HG02973 (cell line): ENCODE results near the gene GDI1.
A peak's percentile ranks its signal among the peaks of the same experiment; 100 is the strongest.
"Not testable (repeated sequence)": the region's sequence is repeated elsewhere in the genome, so short reads cannot be mapped to it uniquely, and the experiment has no call there.

ENCODE experiments used
- ATAC-seq: cut with Tn5 transposase; IDR thresholded peaks from one replicate; pipeline ENCODE4 v1.9.1; 2021; ENCODE audit warnings: moderate library complexity; ENCODE audit not compliant: unreplicated experiment

The GDI1 gene

GRCh38 chrX:154436983-154437752 lies at the start of gene GDI1:
Gene GDI1 (plus strand): TSS chrX:154437154. CDS start chrX:154437255, 101 bp downstream.
- ATAC-seq, result no peak

GRCh38 chrX:154388094-154388493 lies 48.9 kb upstream of the GDI1 start:
- ATAC-seq, result not testable (repeated sequence)

DNA sequence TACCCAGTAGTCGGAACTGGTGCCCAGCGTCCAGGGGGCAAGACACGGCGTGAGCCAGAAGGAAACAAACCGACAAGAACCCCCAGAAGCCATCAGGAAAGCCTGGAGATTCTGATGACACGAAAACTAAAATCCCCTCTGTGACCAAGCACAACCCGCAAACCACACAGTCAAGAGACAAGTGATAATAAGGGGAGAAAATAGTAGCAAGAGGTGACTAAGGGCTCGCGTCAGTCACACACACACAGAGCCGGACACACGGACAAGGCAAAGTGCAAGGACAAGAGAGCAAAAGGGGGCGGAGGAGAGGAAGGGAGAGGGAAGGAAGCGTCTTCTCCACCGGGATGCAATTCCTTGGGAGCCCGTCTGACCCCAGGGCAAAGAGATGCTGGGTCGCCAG lies 48.3 kb upstream of the GDI1 start:
- ATAC-seq, result not testable (repeated sequence)

- ATAC-seq, result peak; percentile 68
Observed at GRCh38 chrX:154389812-154390747, 46.9 kb upstream of the GDI1 start.

- not testable (repeated sequence) for ATAC-seq
Observed at GRCh38 chrX:154396363-154396762, 40.6 kb upstream of the GDI1 start.

DNA sequence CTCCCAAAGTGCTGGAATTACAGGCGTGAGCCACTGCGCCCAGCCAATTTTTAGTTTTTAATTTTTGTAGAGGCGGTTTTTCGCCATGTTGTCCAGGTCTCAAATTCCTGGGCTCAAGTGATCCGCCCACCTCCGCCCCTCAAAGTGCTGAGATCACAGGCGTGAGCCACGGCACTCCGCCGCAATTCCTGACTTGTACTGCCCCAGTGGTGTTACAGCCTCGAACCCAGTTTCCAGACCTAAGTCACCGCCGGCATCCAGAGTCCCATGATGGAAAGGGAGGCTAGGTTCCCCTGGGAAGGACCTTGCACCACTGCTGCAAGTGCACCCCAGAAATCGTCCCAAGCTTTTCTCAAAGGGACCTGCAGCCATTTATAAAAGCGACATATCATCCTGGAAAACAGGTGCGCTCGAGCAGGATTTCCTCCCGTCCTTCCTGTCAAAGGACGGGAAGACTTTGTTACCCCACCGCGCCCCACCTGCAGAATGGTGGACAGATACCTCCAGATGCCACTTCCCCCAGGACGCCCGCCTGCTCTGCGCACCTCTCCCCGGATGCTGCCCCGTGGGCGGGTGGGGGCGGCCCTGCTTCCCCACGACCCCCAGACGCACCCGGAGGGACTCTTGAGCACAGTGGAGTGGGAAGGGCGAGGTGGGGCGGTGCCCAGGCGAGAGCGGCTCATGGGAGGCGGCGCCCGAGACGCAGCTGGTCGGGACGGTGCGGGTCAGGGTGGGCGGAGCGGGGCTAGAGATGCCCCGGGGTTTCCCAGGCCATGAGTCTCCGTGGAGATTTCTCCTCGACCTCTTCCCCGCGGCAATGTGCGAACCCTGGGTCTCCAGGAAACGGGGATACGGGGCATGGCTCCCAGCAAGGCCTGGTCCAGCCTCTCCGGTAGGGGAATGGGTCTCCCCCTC lies 39.7 kb upstream of the GDI1 start:
- ATAC-seq, result peak; percentile 40

DNA sequence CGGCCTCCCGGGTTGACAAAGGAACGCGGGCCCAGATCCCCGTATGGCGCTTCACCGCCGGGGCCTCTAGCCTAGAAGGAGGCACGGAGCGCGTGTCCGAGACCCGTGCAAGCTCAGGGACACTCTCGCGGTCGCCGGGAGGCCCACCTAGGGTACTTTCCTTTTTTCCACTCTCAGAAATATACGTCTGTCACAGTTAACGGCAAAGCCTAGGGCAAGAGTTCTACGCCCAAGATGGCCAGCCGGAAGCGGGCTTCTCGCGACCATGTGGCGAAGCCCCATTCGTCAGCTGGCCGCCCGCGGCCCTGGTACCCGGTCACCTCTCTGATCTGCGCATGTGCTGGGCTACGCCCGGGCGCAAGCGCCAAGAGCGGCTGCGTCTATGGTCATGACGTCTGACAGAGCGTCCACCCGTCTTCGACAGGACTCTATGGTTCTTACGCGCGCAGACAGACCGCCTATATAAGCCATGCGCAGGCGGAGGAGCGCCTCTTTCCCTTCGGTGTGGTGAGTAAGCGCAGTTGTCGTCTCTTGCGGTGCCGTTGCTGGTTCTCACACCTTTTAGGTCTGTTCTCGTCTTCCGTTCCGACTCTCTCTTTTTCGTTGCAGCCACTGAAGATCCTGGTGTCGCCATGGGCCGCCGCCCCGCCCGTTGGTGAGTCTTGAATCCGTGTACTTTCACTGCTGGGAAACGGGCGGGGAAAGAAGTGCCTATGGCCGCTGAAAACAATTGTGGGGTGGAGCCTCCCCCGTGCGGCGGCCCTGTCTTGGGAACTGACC lies 38.9 kb upstream of the GDI1 start, which contains the start of gene RPL10:
TSS of gene RPL10 (plus strand) at position 490 of the 780 bp plus-strand sequence. CDS start at position 633, 143 bp downstream.
- ATAC-seq, result peak; percentile 67

- peak; percentile 19 for ATAC-seq
Observed at GRCh38 chrX:154398668-154399526, 38.1 kb upstream of the GDI1 start.

DNA sequence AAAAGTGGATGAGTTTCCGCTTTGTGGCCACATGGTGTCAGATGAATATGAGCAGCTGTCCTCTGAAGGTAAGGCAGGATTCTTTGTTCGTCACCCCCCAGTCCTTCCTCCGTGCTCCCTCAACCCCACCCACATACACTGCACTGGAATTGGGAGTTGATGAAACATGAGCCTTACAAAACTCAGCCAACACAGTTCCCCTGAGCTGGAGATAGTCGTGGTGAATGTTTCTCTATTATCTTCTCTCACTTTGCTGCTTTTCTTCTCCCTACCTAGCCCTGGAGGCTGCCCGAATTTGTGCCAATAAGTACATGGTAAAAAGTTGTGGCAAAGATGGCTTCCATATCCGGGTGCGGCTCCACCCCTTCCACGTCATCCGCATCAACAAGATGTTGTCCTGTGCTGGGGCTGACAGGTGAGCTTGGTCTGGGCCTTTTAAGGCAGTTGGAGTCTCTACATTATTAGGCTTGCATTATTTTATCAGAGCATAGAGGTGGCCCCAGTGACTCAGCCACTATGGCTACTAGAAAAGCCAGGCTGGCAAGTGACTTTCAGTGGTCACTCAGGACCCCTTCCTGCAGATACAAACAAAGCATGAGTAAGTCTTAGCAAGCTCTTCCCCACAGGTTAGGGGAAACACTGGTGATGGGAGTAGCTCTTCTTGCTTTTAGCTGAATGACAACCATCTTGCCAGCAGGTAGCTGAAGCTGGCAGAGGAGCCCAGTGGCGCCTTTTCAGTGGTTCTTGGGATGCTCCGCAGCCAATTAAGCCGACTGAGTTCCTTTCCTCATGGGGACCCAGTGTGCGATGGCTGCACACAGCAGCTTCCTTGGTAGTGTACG lies 37.2 kb upstream of the GDI1 start:
- ATAC-seq, result no peak

DNA sequence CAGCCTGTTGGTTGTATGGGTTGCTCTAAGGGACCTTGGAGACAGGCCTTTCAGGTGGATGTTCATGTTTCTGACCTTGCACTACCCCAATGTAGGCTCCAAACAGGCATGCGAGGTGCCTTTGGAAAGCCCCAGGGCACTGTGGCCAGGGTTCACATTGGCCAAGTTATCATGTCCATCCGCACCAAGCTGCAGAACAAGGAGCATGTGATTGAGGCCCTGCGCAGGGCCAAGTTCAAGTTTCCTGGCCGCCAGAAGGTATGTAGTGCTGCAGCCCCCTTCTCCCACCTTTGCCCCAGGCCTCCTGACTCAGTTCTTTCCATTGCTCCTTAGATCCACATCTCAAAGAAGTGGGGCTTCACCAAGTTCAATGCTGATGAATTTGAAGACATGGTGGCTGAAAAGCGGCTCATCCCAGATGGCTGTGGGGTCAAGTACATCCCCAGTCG lies 36.6 kb upstream of the GDI1 start:
- ATAC-seq, result not testable (repeated sequence)

DNA sequence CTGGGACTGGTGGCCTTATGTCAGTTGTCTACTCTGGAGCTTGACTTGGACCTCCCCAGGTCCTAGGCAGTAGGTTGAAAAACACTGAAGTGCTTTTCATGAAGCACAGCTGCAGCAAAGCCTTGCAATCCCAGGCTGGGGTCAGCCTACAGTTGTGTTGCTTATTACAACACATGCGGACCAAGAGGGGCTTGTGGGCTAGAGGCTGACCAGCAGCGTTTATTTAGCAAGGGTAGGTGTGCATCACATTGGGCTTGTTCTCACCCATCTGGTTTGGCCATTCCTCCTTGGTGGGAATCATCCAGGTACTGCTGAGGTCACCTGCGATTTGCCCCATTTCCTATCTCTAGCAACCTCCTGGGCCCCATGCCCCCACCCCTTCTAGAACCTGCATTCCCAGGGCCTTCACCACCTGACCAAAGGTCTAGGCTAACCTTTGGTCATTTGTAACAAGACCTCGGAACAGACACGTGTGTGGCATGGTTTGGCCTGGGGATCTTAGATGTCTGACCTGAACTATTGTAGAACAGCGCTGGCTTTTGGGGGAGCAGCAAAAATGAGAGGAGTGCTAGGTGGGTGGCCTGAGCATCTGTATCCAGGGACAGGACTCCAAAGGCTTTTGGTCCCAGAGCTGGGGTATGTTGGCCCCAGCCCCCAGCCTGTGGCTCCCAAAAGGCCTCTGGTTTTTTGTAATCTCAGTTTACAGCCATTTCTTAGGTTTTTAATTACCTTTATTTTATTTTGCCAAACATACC lies 35.7 kb upstream of the GDI1 start:
- no peak for ATAC-seq

DNA sequence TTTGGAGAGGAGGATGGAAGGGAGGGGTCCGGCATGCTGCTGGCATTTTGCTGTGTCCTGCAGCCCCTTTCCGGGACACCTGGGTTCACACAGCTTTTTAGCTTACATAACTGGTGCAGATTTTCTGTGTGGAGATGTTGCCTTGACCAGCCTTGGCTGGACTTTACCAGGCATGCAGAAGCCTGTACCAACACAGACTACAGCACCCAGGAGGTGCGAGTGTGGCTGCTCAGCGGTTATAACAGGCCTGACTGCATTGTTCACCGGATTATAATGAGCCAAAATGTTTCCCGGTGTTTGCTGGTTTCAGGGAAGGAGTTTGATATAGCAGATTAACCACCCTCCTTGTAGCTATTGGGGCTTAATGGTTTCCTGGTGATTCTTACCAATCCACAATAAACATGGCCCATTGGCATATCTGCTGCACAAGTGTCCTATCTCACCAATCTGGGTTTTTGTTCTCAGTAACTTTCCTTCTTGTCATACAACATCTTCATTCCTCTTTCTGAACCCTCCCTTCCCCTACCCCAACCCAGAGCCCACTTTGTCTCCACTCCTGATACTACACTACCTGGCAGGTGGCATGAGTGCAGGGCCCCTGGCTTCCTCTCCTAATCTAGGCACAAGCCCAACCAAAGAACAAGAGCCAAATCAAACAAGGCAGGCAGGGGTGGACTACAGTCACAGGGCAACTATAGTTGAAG lies 34.9 kb upstream of the GDI1 start:
- ATAC-seq, result no peak

GRCh38 chrX:154402622-154403127 lies 34.3 kb upstream of the GDI1 start:
- ATAC-seq, result no peak

- ATAC-seq, result no peak
Observed at GRCh38 chrX:154403192-154403591, 33.8 kb upstream of the GDI1 start.

DNA sequence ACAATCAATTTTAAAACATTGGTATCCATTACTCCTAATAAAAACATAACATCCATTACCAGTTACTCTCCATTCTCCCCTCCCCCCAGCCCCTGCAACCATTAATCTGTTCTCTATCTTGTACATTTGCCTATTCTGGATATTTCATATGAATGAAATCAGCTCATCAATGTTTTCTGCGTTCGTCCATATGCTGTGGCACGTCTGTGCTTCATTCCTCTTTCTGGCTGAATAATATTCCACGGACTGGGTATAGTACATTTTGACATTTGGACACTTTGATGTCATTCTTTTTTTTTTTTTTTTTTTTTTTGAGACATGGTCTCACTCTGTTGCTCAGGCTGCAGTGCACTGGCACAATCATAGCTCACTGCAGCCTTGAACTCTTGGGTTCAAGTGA lies 33.1 kb upstream of the GDI1 start:
- ATAC-seq, result no peak

GRCh38 chrX:154404625-154405192 lies 32.2 kb upstream of the GDI1 start:
- no peak for ATAC-seq
